ENCODE measurements around the gene DPM2.

The DPM2 gene, protein sequence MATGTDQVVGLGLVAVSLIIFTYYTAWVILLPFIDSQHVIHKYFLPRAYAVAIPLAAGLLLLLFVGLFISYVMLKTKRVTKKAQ

DNA sequence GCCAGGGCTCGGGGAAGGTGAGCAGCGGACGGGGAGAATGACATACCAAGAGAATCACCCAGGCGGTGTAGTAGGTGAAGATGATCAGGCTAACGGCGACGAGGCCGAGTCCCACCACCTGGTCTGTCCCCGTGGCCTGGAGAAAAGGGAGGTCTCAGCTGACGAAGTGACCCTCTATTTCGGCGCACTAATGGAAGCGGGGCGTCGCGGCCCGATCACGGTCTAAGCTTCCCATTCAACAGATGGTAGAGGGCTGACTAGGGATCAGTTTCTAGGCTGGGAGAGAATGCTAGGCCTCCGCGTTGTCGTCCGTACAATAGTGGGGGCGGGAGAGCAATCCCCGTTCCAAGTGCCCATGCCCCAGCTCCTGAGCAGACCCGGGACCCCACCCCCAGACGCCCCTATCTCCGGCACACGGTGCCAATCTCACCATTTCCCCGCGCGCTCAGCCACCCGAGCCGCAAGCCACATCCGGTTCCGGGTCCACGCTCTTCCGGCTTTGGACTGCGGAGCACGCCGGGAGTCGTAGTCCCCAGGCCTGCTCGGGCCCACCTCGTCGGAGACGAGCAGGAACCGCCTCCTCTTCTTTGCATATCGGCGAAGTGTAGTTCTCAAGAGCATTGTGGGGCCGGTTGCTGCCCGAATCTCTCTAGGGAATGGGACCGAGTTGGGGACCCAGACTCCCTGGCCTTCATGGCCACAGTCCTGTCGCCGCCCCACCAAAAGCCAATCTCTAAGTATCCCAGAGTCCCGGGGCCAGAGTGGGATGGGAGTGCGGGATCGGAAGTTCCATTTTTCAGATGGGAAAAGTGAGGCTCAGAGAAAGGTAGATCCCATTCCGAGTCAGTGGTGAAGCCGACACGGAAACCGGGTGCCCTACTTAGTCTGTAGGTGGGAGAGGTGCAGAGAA is at the start of gene DPM2:
Gene DPM2 (minus strand): TSS at position 467 of the 910 bp plus-strand sequence. CDS start 34 bp downstream, at position 433.
- FAIRE-seq: no peak

DNA sequence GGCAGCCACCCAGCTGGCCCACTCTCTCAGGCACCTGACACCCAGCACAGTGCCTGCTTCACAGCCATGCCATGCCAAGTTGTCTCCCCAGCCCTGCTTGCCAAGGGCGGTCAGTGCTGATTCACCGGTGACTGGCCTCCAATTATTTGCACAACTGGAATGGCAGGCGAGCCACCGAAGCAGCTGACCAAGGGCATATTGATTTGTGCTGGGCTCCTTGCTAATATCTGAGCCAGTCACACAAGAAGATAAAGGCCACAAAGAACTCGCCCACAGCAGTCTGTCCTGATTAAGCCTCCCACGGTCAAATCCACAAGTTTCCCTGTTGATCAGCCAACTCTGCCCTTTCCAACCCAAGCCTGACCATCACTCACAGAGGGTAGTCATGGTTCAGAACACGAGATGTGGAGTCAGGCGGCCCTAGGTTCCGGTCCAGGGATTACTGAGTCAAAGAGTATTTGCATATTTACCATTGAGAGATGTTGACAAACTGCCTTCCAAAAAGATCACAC is 49.5 kb upstream of the DPM2 start:
- no peak for FAIRE-seq

DNA sequence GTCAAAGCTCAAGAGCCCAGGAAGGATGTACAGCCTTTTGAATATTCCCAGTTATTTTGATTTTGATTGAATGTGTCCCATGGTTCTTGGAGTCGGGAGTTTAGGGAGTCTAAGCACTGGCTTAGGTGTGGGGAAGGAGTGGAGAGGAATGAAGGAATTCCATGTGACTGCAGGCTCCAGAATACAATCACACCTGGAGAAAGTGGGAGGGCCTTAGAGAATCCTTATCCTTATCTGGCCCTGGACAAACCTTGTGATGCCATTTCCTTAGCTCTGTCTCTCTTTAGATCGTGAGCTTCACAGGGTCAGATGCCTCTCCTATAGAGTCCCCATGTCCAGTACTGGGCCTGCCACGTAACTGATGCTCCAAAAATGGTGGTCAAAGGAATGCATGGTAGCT is 47.4 kb upstream of the DPM2 start:
- no peak for FAIRE-seq

DNA sequence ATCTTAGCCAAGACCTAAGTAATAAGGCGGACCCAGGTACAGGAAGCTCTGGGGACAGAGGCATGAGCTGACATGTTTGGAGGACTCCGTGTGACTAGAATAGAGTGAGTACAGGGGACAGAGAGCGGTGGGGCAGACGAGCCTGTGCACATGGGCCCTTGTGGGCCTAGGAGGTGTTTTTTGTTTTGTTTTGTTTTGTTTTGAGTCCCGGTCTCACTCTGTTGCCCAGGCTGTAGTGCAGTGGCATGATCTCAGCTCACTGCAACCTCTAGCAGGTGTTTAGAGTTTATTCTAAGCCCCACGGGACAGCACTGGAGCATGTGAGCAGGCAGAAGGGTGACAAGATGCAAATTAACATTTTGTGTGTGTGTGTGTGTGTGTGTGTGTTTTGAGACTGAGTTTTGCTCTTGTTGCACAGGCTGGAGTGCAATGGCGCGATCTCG is 46.2 kb upstream of the DPM2 start:
- FAIRE-seq: no peak

DNA sequence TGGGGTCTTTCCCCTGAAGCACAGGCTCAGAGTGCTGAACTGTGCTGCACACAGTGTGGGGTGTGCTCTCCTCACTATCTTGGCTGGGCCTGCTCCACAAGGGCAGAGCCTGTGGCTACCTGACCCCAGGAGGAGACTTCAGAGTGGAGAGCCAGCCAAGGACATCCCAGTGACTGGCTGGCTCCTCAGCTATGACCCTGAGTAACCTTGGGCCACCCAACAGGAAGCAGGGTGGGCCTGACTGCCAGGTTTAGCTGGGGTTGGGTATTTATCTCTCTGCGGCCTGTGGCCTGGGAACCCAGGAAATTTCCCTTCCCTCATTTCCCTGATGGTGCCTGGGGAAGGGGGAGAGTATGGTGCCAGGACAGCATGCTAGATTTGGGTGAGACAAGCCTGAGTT is 45.3 kb upstream of the DPM2 start:
- FAIRE-seq: no peak

DNA sequence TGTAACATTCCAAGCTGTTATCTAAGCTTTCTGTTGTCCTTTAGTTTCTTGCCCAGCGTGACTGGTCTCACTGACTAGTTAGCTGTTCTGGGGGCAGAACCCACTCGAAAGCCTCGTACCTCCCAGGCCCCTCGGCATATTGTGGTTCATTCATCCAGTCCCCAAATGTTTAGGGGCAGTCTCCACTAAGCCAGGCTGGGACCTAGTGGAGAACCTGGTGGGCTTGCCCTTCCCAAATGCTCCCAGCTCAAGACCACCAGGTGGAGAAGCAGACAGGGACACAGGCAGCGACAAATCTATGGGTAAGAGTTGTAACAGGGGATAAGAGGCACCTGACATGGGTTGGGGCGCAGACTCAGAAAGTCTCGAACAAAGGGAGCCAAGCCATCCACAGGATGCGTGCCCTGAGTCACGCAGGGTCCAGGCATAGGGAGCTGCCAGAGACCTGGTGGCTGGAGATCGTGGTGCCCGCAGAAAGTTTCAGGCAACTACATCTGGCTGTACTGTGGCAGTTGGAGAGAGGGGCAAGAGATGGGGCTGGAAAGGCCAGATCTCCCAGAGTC is 44.0 kb upstream of the DPM2 start:
- no peak for FAIRE-seq

DNA sequence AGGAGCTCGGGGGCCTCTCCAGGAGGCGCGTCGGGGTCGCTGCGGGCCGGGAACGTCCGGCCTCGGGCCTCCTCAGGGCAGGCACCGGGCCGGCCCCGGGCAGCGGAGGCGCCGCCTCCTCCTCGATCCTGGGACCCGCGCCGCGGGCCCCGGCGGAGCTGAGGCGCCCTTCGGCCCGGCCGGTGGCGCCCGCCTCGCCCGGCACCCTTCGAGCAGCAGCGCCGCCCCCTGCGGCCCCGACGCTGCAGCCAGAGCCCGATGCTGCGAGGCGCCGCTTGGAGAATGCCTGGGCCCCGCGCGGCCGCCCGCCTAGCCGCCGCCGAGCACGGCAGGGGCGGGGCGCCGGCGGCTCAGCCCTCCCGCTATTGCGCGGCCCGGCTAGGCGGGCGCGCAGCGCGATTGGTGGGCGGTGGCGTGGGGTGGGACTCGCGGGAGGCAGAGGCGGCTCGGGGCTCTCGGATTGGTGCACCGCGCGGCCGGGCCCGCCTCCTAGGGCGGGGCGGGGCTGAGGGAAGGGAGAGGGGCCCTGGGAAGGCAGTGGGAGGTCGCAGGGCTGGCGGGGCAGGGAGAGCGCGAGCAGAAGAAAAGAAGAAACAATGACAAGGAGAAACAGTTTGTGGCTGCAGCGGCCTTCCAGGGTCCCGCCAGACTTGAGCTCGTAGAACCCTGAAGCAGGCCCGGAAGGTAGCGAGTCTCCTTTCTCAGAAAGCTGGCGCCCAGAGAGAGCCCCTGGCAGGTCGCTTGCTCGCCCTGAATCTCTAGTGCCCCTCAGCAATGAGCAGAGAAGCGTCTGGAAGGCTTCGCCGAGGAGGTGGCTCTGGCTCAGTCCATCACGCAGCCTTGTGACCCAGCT is 43.3 kb upstream of the DPM2 start, which contains the start of gene EEIG1:
Gene EEIG1 (minus strand): TSS at position 284 of the 853 bp plus-strand sequence. CDS start 852 bp downstream, outside the sequence.
- FAIRE-seq: no peak

DNA sequence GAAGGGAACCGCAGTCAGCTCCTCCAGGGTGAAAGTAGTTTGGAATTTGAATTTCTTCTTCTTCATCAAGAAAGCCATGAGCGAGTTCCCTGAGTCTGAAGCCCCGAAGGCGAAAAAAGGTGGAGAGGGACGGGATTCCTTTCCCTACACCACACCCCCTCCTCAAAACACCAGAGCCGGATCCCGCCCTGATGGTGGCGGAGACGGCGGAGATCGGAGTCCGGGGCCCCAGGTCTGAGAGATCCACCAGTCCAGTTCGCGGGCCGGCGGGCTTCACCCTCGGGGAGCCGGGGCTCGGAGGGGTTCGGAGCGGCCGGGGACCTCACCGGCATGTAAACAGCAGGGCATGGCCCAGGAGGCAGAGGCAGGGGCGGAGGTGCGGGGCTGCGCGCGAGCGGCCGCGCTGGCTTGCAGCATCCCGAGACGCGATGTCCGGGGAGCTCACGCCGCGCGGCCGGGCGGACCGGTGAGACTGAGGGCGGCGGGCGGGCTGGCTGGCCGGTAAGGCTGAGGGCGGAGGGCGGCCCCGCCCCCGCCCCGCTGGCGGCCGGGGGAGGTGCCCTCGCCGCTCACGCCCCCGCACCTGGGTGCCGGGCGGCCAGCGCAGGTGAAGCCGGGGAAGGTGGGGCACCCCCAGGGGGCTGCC is 42.5 kb upstream of the DPM2 start:
- no peak for FAIRE-seq

DNA sequence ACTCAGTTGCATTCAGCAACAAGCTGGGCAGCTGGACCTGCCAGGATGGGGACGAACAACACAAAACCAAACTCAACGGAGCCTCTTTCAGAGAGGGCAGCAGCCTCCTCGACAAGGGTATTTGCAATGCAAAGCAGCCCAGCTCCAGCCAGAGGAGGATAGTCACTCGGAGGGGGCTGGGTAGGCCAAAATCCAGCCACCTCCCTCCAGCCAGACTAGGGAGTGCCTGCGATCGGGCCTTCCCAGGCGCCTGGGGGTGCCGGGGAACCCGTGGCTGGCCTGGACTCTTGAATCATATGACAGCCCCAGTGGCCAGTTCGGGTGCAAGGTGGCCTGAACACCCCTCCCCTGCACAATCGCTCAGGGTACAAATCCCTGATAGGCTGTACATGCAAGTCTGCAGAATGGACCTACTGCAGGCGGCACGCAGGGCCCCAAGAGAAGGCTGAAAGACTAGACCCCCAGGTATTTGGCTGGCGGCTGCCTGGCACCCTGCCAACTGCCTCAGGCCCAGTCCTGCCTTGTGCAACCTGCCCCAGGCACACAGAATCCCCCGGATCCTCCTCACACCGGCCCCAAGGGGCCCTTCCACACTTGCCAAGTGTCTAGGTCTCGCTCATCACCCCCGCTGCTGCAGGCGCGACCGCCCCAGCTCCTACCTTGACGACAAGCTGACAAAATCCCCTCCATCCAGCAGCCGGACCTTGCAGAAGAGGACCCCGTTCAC is 41.8 kb upstream of the DPM2 start:
- FAIRE-seq: no peak

DNA sequence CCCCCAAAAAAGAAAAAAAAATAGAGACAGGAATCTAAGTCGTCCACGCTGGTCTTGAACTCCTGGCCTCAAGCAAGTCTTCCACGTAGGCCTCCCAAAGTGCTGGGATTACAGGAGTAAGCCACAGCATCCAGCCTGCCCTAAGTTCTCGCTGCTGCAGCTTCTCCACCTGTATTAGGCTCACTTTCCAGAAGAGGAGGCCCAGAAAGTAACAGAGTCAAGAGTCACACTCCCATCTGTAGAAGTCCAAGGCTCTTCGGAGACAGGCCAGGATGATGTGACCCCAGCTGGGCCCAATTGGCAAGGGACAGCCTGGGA is 41.3 kb upstream of the DPM2 start:
- no peak for FAIRE-seq

DNA sequence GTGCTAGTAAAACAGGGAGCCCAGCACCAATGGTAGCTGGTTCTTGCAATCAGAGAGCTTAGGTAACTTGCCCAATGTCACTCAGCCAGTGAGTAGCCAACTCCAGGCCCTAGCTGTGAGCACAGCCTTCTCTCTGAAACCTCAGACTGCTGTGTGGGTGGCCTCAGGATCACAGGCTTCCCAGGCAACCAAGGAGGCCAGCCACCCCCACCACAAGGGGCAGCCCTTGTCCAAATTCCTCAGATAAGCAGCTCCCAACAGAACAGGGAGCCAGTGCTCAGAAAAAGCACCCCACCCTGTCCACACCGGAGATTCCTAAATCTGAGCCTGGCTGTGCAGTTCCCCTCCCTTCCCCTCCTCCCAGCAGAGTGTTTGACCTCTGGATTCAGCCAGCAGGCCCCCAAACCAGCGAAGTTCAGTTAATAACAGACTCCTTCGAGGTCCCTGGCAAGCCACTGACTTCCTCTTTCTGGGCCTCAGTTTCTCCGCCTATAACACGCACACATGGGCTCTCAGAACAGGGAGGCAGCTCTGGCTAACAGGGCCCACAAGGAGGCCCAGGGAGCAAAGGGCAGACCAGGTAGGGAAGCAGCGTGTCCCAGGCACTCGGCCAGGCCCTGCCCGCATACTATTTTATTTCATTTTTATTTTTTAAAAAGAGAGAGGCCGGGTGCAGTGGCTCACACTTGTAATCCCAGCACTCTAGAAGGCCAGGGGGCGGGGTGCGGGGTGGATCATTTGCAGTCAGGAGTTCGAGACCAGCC is 40.4 kb upstream of the DPM2 start:
- FAIRE-seq: no peak

DNA sequence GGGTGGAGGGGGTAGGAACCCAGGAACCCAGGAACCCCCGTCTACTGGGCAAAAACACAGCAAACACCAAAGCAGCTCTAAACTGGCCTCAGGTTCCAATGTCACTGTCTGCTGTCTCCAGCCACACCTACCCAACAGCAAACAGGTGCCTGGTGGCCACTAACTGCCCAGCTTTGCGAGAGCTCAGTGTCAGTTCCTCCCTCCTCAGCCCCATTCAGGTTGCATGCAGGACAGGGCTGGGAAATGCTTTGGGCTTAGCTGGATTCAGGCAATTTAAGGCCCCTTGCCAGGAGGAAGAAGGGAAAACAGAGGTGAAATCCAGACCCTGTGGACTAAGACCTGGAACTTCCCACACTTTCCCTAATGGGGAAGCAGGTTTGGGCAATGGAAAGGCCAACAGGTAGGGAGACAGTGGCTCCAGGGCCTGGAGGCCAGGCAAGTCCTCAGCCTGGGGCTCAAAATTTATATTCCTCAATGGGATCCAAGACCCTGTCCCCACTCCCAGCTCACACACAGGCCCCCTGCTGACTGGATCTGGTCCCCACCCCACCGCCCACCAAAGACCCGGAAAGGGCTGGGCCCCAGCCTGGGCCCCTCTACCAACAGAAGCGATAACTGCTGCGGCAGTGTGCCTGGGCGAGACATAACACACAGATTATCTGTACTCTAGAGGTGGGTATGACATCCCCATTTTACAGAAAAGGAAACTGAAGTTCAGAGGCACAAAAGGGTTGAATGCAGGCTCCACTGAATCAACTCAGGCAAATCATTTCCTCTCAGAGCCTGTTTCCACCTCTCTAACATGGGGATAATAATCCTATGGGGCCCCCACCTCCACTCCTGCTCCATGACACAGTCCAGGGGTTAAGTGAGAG is 39.6 kb upstream of the DPM2 start:
- FAIRE-seq: no peak

DNA sequence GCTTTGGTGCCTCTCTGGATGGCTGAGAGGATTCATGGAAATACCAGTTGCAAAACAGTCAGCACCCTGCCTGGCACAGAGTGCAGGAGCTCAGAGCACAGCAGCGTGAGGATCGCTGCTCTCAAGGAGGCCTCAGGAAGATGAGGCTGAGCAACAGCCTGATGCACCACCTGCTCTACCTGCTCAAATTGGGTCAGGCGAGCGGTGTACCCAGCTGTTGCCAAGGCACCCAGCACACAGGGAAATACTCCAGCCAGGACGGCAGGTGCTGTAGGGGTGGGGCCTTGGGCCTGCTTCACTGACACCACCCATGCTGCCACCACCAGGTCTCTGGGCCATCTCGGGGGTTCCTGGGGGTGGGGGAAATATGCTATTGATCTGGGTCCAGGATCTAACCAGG is 38.8 kb upstream of the DPM2 start:
- FAIRE-seq: no peak

DNA sequence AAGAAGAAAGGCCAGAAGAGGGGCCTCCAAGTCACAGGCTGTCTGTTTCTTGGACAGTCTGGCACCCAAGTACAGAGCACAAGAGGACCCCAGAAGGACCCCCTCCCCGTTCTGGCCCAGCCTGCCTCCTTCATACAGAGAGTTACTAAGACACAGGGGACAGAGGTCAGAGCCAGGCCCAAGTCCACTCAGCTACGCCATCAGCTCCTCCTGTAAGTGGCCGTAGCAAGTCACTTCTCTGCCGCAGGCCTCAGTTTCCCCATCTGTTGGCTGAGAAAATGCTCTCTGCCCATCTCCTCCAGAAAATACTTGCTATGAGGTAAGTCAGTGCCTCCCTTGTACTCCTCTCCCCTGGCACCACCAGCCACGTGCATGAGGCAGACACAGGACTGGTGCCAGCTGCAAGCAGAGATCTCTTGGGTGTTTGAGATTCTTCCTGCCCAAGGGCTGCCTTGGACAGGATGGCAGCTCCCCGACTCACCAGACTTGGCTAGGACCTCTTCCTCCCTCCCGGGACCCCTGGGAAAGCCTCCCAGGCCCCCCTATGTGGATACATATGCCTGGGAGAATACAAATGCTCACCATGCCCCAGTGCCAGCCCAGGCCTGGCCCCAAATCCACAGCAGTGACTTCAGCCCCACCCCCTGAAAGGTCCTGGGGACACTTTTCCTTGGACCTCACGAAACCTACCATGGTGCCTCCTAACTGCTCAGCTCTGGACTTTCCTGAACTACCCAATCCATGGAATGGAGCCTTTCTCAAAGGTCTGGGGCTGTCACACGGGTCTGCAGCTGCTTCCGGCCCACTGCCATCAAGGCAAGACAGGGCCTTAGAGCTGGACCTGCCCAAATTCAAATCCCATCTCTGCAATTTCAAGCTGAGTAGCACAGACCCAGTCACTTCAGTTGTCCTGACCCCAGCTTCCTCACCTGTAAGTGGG is 38.0 kb upstream of the DPM2 start:
- FAIRE-seq: no peak

DNA sequence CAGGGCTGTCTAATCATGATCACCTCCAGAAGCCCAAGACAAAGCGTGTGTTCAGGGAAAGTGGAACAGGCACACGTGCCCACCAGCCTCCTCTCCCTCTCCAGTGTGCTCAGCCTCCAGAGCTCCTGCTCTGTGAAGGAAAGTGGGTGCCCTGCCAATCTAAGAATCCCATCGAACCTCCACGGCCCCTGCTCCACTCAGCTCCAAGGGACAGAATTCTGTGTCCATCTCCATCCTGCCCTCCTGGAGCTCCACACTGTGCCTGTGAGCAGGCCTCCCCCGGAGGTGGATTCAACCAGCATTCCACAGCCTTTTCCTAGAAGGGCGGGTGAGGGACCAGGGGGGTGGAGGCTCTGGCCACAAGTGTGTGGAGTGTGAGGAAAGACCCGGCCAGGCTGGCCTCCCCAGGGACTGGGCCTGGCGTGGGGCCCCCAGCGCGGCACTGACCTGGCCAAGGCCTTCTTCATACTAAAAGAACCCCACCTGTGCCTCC is 37.2 kb upstream of the DPM2 start:
- no peak for FAIRE-seq

DNA sequence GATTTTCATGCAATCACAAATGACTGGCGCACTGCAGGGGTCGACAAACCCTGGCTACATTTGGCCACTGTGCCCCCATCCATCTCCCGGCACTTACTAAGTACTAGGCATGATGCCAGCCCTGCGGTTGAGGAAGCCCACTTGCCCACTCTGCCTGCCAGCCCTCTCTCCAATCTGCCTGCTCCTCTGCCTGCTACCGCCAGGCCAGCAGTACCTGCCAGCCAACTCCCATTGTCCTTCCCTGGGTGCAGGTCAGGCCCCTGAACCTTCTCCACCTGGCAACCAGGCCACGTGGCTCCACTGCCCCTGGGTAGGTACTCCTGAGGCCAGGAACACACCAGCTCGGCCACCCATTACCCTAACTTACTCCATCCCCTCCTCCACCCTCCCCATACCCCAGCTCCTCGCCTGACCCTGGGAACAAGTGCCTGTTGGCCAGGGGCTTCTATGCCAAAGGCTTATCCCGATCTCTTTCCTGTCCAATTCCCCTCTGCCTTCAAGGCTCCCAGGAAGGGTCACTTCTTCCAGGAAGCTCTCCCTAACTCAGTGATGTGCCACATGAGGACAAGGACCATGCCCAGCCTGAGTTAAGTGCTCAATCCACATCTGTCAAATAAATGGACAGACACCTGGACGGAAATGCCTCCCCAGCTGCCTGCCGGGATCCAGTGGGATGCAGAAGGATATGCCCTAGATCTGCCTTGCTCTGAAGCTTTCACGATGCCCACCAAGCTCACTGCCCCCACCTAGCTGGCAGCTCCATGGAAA is 36.5 kb upstream of the DPM2 start:
- FAIRE-seq: no peak

DNA sequence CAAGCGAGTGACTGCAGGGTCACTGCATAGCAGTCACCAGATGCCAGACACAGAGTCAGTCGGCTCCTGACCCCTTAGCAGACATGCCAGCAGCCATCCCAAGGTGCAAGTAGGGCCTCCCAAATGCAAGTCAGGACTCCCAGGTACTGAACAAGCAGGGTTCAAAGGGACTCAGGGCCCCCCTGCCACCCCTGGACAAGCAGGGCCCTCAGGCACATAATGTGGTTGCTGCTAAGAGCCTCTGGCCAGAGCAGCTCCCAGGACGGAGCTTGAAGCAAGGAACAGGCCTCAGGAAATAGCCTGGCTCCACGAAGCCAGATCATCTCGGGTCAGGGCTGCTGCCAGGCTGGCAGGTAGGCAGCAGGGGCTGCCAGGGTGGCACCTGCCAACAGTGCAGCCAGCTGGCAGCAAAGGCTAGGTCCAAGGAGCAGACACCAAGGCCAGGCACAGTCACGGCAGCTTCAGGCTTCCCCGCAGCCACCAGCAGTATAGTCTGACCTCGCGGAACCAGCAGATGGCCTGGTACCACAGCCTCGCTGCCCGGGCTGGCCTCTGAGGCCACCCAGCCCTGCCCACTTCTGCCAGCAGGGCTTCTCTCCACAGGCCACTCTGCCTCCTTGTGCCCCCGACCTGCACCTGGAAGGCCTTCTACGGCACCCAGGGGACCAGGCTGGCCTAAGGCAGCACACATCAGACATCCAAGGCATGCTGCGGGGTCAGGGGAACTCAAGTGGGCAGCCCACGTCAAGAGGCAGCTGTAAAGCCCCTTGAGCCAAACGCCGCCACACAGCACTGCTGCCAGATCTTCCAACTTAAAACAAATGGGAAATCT is 35.7 kb upstream of the DPM2 start:
- FAIRE-seq: no peak

Measured in A204.1 (cell line).